ENCODE measurements around the gene PLCB2. TPM values are rescaled to one million over a fixed set of nuclear protein-coding genes. Genes with fewer than 3 reads are reported as not detected.

The PLCB2 gene
- total and polyA plus RNA-seq, 9 of the 15 experiments (the other 6 are each of a cell fraction or from before 2014, with no cell fraction given): 0.37 to 12.3 (median 8.0) TPM

GRCh38 chr15:40354408-40355171 lies 46.9 kb upstream of the PLCB2 start (continued):
- TF ChIP-seq HNRNPK (IDR thresholded peaks at IDR 0.05; ENCODE audit: low read depth, low read length, poor library complexity, severe bottlenecking) (no peak), BRCA1 (IDR thresholded peaks at IDR 0.05) (no peak), BRCA1 (CRISPR knock-in tag; IDR thresholded peaks at IDR 0.05) (no peak), ZHX1 (conservative IDR thresholded peaks at IDR 0.05; ENCODE audit: low read length) (no peak), CTBP1 (IDR thresholded peaks at IDR 0.05; ENCODE audit: borderline replicate concordance) (no peak), RUNX1 (IDR thresholded peaks at IDR 0.05; ENCODE audit: low read depth) (no peak), CLOCK (CRISPR knock-in tag; IDR thresholded peaks at IDR 0.05; ENCODE audit: borderline replicate concordance) (no peak), SMARCE1 (IDR thresholded peaks at IDR 0.05) (peak; percentile 51; the same call in 1 of the 2 replicates), ZNF830 (CRISPR knock-in tag; IDR thresholded peaks at IDR 0.05) (no peak), ZBTB34 (CRISPR knock-in tag; IDR thresholded peaks at IDR 0.05) (no peak), TFAP4 (CRISPR knock-in tag; IDR thresholded peaks at IDR 0.05; ENCODE audit: borderline replicate concordance) (no peak), MTA3 (IDR thresholded peaks at IDR 0.05; ENCODE audit: borderline replicate concordance) (no peak), GMEB1 (CRISPR knock-in tag; IDR thresholded peaks at IDR 0.05) (no peak), CHAMP1 (IDR thresholded peaks at IDR 0.05) (no peak)
